KBM-7 (cell line): Measurements from ENCODE around the gene ZNRF2.
"Not testable (repeated sequence)": the region's sequence is repeated elsewhere in the genome, so short reads cannot be mapped to it uniquely, and the experiment has no call there.

ENCODE experiments used
- DNase-seq: peaks from one replicate; pipeline ENCODE4 v3.0.0-alpha.2; 2015
- in situ Hi-C: fragments of 300-500 bp; cut with MboI; formaldehyde crosslinking; loops from 2 replicates; pipeline ENCODE4 v1.14.3; 2020; ENCODE audit warnings: low sequenced_read_pairs, low pct_unique_long_range_greater_than_20kb, mixed read lengths

Gene ZNRF2

GRCh38 chr7:30379741-30380140 lies 95.3 kb downstream of the ZNRF2 start:
- in situ Hi-C loops = no loop called here
- no peak for DNase-seq

GRCh38 chr7:30380294-30380693 lies 95.9 kb downstream of the ZNRF2 start:
- in situ Hi-C loops = no loop called here
- no peak for DNase-seq

GRCh38 chr7:30380824-30381223 lies 96.4 kb downstream of the ZNRF2 start:
- DNase-seq, in situ Hi-C loops: not testable (repeated sequence)

GRCh38 chr7:30382607-30383006 lies 98.2 kb downstream of the ZNRF2 start:
- in situ Hi-C loops = no loop called here
- DNase-seq = no peak

GRCh38 chr7:30389791-30390190 lies 105.4 kb downstream of the ZNRF2 start:
- peak; percentile 20 for DNase-seq
- in situ Hi-C loops = no loop called here

GRCh38 chr7:30390736-30391636 lies 106.6 kb downstream of the ZNRF2 start:
- in situ Hi-C loops = no loop called here
- DNase-seq = no peak

GRCh38 chr7:30391806-30392205 lies 107.4 kb downstream of the ZNRF2 start:
- in situ Hi-C loops = no loop called here
- DNase-seq = no peak

- no peak for DNase-seq
- in situ Hi-C loops = no loop called here
Measured at GRCh38 chr7:30395676-30396075, 111.3 kb downstream of the ZNRF2 start.

GRCh38 chr7:30396389-30396788 lies 112.0 kb downstream of the ZNRF2 start:
- DNase-seq = peak; percentile 30
- in situ Hi-C loops = no loop called here

- in situ Hi-C loops = no loop called here
- DNase-seq = no peak
Measured at GRCh38 chr7:30403477-30403876, 119.1 kb downstream of the ZNRF2 start.

GRCh38 chr7:30405179-30405578 lies 120.8 kb downstream of the ZNRF2 start:
- in situ Hi-C loops = no loop called here
- DNase-seq = no peak

- in situ Hi-C loops = no loop called here
- no peak for DNase-seq
Measured at GRCh38 chr7:30406664-30407425, 122.4 kb downstream of the ZNRF2 start.

- no peak for DNase-seq
- in situ Hi-C loops = no loop called here
Measured at GRCh38 chr7:30411173-30411572, 126.8 kb downstream of the ZNRF2 start.

GRCh38 chr7:30411897-30412296 lies 127.5 kb downstream of the ZNRF2 start:
- DNase-seq = no peak
- in situ Hi-C loops = no loop called here

GRCh38 chr7:30412782-30413504 lies 128.5 kb downstream of the ZNRF2 start:
- peak; percentile 63 for DNase-seq
- in situ Hi-C loops = no loop called here

GRCh38 chr7:30413864-30414263 lies 129.5 kb downstream of the ZNRF2 start:
- no peak for DNase-seq
- in situ Hi-C loops = no loop called here
